Central memory CD4-positive, alpha-beta T cell (primary cell): Measurements from ENCODE around the gene ANXA2.
"Not testable (repeated sequence)": the region's sequence is repeated elsewhere in the genome, so short reads cannot be mapped to it uniquely, and the experiment has no call there.

ENCODE experiments used
- DNase-seq: peaks from one replicate; pipeline ENCODE4 v3.0.0; 2022
- total RNA-seq, 3 experiments: gene quantifications; one replicate each; lab custom pipeline; 2026; lab: John Stamatoyannopoulos, UW

ANXA2 gene
- 68.5 to 309 (median 93.2) reads per million in 3 experiments for total RNA-seq

- DNase-seq = peak; percentile 81
Observed at GRCh38 chr15:60397772-60398445, at the start of gene ANXA2. Gene ANXA2 (minus strand): TSS chr15:60397986. CDS start chr15:60386075, 11,911 bp downstream.

GRCh38 chr15:60444289-60444912 lies 46.6 kb upstream of the ANXA2 start:
- no peak for DNase-seq

- no peak for DNase-seq
Observed at GRCh38 chr15:60442763-60443162, 45.0 kb upstream of the ANXA2 start.

DNA sequence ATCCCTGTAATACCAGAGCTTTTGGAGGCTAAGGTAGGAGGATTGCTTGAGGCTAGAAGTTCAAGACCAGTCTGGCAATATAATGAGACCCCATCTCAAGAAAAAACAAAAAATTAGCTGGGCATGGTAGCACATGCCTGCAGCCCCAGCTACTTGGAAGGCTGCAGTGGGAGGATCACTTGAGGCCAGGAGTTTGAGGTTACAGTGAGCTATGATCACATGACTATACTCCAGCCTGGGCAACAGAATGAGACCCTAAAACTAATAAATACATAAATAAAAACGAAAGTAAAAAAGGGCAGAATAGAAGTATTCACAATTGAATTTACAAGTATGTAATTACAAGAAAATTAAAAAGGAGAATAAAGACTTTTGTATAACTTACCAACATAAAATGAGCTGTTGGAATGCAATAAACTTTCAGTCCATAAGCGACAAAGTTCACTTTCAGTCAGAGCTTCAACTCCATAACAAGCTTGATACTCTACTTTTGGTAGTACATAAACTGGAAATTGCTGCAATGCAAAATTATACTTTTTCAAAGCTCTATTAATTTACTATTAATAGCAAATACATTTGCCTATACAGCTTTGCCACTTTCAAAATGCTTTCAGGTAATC lies 44.4 kb upstream of the ANXA2 start:
- no peak for DNase-seq

- DNase-seq = no peak
Observed at GRCh38 chr15:60441331-60441730, 43.5 kb upstream of the ANXA2 start.

GRCh38 chr15:60438646-60439045 lies 40.9 kb upstream of the ANXA2 start:
- DNase-seq = no peak

- no peak for DNase-seq
Observed at GRCh38 chr15:60428935-60429334, 31.1 kb upstream of the ANXA2 start.

DNA sequence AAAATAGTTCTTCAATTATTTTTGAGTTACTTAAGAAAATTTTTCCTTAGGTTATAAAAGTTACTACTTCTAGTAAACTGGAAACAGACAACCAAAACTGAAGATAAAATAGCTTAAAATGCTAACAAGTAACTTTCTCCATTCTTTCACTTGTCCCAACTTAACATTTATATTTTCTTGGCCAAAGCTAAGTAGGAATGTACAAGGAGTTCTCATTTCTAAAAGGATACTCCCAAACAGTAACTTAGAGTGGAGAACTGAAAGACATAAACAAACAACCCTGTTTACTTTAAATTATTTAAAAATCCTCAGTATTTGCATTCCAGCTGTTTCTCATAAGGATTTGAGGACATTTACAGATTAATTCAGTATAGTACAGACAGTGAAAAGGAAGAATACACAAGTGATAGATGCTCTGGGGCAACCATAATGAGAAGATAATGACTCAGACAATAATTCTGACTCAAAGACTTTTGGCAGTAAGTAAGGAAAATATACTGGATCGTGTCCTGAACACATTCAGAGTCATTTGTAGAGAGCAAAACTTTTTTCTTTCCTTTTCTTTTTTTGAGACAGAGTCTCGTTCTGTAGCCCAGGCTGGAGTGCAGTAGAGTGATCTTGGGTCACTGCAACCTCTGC lies 29.2 kb upstream of the ANXA2 start:
- no peak for DNase-seq

DNA sequence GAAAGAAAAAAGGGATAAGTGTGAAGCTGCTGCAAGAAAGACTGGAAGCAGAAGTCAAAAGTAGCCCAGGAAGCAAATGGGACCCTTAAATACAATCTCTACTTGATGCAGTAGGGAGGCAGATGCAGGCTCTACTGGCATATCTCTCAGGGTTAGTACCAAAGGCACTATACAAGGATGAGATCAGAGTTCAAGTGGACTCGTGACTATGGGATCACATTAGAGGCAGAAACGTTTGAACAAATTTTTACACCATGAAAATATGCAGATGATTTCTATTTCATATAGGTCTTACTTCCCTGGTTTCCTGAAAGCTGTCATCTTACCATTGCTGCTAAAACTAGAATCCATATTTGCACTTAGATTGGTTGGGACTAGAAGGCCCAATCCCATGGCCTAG lies 27.7 kb upstream of the ANXA2 start:
- no peak for DNase-seq

DNA sequence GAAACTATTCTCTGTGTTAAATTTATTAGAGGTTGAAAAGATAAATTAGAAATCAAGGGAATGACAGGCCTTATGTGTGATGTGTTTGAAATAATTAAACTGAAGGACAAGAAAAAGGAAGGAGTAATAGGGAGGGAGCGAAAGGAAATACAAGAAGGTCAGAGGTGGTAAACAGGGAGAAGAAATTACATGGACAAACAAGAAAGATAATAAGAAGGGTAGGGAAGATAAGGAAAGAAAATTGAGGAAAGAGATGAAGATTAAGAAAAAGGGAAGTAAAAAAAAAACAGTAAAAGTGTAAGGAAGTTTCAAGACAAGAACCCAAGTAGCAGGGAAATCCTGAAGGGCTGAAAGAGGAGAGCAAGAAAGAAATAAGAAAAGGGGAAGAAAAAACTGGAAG lies 26.2 kb upstream of the ANXA2 start:
- no peak for DNase-seq

DNA sequence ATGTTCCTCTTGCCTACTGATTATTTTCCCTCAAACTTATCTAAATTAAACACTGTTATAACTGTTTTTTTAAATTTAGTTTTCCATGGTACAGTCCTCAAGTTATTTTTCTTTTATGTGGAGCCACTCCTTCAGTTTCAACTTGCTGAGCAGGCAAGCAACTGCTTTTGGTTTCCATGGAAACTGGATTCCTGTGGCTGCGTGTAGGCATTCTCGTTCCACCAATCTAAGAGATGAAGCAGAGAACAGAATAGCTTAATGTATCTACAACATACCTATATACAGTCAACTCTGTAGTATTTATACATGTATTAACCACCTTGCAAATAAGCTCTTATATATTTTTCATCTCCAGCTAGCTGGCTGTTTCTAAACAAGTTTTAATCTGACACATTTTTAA lies 25.8 kb upstream of the ANXA2 start:
- no peak for DNase-seq

DNA sequence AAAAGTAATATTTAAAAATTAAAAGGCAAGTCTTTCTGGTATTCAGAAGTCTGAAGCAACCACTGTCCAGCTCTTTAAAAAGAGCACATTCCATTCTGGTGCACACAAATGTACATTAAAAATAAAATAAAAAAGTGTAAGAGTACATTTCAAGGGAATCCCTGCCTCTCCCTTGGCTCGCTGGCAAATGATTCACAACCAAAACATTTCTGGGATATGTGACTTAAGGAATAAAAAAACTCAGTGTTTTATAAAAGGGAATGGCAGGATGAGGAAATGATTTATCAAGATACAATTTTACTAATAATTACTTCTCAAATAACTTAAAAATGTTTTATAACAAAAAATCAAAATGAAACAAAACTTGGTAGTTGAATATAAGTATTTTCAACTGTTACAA lies 23.8 kb upstream of the ANXA2 start:
- DNase-seq = no peak

DNA sequence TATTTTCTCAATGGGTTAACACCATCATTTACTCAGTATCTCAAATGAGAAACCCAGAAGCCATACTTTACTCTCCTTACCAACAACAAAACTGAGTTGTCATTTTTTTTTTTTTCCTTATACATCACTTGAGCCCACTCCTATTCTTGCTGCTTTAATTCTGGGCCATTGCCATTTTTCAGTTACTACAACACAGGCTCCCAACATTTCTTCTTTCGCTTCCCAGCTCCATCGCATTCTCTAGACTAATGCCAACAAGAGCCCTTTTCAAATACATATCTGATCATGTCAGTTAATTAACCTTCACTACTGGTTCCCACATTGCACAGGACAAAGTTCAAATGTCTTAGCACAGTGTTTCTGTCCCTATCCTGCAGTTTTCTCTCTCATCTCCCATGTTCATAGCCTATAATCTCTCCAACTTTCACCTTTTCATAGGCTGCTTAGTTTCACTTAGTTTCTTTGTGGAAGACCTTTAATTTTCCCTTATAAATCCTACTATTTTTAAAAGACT lies 22.5 kb upstream of the ANXA2 start:
- DNase-seq = no peak

DNA sequence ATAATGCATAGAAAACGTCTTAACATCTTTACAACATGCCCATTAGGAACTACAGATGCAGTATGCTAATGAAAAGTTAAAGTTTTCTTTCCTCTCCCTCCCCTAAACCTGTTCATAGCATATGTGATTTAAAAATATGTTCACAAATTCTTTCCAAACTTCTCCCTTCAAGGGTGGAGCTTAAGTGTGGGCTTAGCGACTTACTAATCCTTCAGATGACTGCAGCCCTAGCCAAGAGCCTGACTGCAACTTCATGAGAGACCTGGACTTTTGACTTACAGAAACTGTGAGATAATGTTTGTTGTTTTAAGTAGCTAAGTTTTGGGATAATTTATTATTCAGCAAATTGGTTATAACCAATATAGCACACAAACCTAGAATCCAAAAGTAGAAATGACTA lies 22.0 kb upstream of the ANXA2 start:
- no peak for DNase-seq

DNA sequence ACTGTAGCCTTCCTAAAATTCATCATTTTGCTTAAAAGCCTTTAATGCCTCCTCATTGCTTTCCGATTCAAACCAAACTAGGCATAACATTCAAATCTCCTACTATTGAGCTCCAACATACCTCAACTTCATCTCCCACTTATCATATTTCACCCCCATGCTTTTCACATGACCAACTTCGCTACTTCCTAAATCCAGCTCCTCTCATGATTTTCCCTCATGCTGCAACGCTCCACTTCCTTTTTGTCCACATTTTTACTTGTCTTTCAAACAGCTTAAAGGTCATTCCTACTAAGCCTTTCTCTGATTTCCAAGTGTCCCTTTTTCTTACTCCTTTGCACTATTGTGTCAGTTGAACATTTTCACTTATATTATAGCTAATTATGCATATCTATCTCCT lies 20.3 kb upstream of the ANXA2 start:
- DNase-seq = no peak

GRCh38 chr15:60417112-60417511 lies 19.3 kb upstream of the ANXA2 start:
- no peak for DNase-seq

DNA sequence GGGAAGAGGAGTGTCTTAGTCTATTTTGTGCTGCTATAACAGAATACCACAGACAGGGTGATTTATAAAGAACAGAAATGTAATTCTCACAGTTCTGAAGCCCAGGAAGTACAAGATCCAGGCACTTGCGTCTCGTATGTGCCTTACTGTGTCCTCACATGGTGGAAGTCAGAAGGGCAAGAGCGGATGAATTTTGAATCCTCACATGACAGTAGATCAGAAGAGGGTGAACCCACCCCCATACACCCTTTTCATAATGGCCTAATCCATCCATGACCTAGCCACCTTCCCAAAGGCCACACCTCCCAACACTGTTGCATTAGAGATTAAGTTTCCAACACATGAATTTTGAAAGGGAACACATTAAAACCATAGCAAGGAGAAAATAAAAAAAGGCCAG lies 18.7 kb upstream of the ANXA2 start:
- no peak for DNase-seq

GRCh38 chr15:60414016-60414682 lies 16.4 kb upstream of the ANXA2 start:
- no peak for DNase-seq

DNA sequence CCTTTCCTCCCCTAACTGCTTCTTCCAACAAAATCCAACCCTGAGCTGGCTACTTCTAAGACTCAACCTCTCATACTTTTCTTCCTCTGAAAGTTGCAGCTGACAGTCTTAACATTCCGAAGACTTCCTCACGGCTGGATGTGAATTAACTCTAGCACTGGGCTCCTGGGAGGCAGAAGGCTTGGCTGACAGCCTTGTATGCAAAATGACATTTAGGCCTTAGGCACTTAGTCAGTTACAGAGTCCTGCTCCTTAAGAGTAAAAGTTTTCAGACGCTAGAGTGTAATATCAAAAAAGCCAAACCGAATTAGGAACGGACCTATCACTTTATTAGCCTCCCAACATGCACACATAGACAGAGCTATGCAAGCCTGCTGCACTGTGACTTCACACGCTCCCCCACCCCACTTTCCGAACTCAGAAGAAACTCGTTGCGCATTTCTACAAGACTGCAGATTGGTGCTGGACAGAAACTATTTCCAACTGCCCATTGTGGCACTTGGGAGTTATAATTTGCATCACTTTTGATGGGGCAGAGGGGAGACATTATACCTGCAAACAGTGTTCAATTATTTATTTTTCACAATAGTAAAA lies 15.5 kb upstream of the ANXA2 start:
- no peak for DNase-seq

- DNase-seq = not testable (repeated sequence)
Observed at GRCh38 chr15:60412807-60413206, 15.0 kb upstream of the ANXA2 start.

DNA sequence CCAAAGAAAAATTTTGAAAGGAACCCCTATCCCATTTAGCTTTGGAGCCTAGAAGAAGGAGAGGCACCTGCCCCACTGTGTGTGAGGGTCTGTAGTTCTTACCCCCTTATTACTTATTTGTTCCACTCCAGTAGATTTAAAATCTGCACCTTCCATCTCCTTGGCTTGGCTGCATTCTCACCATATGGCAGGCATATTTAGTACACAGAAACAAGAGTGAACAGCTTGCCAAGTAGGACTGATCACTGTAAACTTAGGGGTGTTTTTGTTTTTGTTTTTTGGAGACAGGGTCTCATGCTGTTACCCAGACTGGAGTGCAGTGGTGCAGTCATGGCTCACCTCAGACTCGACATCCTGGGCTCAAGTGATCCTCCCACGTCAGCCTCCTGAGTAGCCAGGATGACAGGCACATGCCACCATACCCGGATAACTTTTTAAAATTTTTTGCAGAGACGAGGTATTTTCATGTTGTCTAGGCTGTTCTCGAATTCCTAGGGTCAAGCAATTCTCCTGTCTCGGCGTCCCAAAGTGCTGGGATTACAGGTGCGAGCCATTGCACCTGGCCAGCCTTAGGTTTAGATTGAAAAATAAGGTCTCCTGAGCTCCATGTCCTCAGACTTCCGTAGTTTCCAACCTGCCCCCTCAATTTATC lies 14.1 kb upstream of the ANXA2 start:
- no peak for DNase-seq

DNA sequence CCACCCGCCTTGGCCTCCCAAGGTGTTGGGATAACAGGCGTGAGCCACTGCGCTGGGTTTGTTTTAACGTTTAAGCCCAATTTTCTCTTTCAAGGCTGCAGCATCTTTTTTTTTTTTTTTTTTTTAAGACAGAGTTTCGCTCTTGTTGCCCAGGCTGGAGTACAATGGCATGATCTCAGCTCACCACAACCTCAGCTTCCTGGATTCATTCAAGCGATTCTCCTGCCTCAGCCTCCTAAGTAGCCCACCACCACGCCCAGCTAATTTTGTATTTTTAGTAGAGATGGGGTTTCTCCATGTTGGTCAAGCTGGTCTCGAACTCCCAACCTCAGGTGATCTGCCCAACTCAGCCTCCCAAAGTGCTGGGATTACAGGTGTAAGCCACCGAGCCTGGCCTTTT lies 12.6 kb upstream of the ANXA2 start:
- DNase-seq = not testable (repeated sequence)
